DMS153 (cell line): Measurements from ENCODE around the gene SCAI.
"Not testable (repeated sequence)": the region's sequence is repeated elsewhere in the genome, so short reads cannot be mapped to it uniquely, and the experiment has no call there.

Experiments used
- DNase-seq: peaks from one replicate; lab custom pipeline; 2025; lab: John Stamatoyannopoulos, UW

Gene SCAI

DNA sequence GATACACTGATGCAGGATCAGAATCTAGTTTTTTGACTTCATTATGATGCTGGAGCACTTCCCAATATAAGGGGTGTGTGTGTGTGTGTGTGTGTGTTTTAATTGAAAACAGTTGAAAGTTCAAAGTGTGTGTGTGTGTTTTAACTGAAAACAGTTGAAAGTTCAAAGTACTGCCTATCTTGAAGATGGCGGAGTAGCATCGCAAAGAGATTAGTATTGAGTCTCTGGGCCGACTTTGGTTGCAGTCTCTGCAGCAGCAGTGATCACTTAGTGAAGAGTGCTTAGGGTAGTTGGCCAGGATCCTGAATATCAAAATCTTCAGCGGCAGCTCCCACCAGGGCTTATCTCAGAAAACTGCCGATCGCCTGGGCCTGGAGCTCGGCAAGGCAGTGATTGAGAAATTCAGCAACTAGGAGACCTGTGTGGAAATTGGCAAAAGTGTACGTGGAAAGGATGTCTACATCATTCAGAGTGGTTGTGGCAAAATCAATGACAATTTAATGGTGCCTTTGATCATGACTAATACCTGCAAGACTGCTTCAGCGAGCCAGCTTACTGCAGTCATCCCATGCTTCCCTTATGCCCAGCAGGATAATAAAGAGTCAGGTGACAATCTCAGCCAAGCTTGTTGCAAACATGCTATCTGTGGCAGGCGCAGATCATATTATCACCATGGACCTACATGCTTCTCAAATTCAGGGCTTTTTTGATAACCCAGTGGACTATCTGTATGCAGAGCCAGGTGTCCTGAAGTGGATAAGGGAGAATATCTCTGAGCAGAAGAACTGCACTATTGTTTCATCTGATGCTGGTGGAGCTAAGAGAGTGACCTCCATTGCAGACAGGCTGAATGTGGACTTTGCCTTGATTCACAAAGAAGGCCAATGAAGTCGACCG is 7.3 kb upstream of the SCAI start:
- no peak for DNase-seq

DNA sequence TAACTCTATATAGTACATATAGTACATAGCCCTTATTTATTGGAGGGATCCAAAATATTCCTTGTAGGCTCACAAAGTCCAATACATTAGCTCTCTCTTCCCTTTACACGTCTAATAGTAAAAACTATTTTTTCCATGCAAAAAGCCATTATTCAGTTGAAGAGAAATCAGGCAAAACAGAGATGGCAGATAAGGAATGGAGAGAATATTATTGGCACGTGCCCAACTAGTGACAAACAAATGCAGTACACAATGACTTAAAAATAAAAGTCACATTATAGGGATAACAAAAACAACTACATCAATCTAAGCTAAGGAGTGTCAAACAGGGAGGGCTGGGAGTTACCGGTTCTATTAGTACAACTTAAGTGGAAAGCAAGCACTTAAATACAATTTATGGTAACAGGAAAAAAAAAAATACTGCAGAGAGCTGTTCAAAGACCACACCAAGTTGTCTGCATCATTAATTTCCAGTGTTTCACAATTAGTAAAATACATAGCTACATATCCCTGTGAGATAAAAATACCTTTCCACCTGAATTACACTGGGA is 4.1 kb upstream of the SCAI start:
- no peak for DNase-seq

GRCh38 chr9:125146247-125146646 is 2.9 kb upstream of the SCAI start:
- DNase-seq = no peak

DNA sequence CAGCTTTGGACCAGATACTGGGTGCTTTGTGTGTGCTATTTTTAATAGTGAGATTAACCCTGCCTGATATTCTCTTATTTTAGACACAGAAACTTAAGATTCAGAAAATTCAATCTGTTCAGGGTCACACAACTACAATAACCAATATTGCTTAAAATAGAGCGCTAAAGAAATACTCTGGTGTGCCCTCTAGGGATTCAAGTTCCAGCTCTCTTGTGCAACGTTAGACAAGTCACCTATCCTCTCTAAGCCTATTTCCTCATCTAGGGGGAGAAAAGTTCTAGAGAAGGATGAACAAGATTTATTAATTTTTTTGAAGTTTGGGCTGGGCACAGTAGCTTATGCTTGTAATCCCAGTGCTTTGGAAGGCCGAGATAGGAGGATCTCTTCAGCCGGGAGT is 2.1 kb upstream of the SCAI start:
- no peak for DNase-seq

DNA sequence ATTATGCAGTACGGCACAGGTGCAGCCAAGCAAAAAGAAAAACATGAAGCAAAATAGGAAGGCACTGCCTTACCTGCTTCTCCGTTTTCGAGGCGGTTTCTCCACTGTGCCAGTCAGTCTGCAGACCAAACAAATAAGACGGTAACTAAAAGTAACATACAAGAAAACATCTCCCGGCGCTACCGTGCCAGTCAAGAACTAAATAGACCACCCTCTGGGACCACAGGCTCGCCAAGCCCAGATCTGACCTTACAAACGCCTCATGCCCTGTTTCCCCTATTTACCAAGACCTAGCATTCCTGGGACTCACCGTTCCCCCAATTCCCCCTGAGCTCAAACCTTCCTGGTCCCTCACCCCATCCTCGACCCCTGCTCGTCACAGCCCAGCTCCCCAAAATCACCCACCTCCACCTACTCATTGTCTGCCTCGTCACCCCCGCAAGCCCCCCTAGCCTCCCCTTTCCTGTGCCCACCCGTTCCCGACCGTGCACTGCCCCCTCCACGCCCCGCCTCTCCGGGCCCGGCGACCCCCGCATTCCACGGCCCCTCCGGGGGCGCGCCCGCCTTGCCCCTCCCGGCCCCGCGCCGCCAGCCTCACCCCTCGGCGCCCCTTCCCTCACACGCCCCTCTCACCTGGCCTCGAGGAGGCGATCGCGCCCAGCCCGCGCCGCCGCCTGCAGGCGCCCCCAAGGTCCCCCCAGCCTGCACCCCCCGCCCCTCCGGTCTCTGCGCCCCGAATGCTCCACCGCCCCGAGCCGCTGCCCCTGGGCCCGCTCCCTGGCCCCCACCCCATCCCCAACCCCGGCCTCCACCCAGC is 560 bp downstream of the SCAI start:
- DNase-seq = no peak

- no peak for DNase-seq
Measured at GRCh38 chr9:125141751-125142150, 1.6 kb downstream of the SCAI start.

GRCh38 chr9:125141251-125141650 is 2.1 kb downstream of the SCAI start:
- DNase-seq = no peak

DNA sequence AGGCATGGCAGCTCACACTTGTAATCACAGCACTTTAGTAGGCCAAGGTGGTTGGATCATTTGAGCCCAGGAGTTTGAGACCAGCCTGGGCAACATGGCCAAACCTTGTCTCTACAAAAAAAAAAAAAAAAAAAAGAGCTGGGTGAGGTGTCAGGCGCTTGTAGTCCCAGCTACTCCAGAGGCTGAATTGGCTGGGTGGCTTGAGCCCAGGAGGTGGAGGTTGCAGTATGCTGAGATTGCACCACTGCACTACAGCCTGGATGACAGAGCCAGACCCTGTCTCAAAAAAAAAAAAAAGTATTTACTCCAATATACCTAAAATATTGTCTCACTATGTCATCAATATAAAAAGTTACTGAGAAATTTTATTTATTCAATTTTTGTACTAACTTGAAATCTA is 2.8 kb downstream of the SCAI start:
- DNase-seq = no peak

DNA sequence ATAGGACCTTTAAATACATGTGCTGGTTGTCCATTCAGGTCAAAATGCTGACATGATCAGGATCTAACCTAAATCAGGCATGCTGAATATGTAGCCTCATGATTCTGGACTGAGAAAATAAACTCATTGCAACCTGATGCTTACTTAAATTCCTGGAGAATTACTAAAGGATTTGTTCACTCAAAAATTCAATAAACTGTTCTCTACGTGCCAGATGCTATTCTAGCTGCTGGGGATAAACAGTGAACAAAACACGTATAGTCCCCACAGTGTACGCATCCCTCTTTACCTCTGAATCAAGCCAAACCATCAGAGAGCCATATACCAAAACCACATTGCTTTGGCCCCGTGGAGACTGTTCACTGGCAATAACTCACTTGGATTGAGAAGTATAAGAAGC is 6.1 kb downstream of the SCAI start:
- DNase-seq = no peak

DNA sequence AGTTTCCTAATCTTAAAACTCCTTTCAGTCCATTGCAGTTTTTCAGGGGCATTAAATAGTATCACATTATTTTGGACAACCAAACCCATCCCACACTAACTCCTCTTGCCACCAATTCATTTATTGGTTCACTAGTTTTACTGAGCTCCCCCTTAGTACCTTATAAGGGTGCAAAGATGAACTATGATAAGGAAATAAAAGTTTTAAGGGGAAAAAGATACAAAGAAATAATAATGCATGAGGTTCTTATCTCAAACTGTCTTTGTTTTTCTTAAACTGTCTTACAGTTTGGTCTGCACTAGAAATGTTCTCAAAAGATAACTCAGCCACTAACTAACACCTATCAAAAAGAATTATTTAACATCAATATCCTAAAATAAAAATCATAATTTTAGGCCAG is 8.4 kb downstream of the SCAI start:
- DNase-seq = no peak

- DNase-seq = no peak
Measured at GRCh38 chr9:125133403-125134329, 9.7 kb downstream of the SCAI start.

DNA sequence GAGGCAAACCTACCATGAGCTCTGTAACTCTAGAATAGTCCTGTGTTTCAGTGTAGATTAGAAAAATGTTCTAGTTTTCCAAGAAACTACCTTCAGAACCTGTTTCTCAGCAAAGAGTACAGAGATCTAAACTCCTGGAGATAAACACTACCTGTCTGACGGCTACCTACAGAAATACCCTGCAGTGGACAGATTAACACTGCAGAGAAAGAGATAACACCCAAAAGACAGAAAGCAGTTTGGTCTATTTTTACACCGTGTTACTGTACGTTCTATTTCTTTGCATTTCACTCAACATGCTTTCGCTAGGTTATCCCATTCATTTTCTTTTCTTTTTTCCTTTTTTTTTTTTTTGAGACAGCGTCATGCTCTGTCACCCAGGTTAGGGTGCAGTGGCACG is 11.6 kb downstream of the SCAI start:
- DNase-seq = no peak

DNA sequence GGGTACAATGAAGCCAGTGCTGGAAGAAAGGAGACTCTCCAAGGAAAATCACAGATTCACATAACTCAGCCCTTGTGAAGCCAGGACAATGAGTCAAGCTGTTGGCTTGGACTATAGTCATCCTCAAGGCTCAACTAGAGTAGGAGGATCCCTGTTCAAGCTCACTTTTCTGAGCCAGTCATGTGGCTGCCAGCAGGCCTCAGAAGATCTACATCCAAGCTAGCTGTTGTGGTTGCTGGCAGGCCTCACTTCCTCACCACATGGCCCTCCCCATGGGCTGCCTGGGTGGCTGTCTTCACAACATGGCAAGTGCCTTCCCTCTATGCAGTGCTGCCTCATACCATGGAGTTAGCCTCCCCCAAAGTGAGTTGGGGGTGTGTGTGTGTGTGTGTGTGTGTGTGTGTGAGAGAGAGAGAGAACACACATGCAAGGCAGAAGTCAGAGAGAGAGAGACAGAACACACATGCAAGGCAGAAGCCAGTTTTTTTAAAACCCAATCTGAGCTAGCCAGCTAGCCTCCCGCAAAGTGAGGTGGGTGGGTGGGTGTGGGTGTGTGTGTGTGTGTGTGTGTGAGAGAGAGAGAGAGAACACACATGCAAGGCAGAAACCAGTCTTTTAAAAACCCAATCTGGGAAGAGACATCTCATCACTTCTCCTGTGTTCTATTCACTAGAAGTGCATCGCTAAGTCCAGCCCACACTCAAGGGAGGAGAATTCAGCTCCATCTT is 17.1 kb downstream of the SCAI start:
- DNase-seq = no peak

- DNase-seq = no peak
Measured at GRCh38 chr9:125125523-125125922, 17.8 kb downstream of the SCAI start.

DNA sequence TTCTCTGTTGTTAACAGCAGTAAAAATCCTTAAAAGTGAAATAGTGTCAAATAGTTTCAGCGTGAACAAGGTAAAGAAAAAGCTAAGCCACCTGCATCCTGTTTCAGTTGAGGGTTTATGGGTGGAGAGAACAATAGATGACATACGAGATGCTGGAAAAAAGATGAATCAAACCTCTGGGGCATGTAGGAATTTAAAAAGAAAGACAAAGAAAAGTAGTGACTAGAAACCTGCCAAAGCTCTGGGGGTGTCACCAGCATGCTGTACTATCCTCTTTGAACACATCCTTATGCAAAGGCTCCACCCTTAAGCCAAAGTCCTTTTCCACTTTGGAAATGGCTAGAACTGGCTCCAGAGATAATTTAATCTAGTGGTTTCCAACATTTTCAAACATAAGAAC is 22.2 kb downstream of the SCAI start:
- DNase-seq = peak; percentile 26

GRCh38 chr9:125119643-125120286 is 23.6 kb downstream of the SCAI start:
- DNase-seq = no peak

GRCh38 chr9:125118696-125119095 is 24.6 kb downstream of the SCAI start:
- DNase-seq = not testable (repeated sequence)

DNA sequence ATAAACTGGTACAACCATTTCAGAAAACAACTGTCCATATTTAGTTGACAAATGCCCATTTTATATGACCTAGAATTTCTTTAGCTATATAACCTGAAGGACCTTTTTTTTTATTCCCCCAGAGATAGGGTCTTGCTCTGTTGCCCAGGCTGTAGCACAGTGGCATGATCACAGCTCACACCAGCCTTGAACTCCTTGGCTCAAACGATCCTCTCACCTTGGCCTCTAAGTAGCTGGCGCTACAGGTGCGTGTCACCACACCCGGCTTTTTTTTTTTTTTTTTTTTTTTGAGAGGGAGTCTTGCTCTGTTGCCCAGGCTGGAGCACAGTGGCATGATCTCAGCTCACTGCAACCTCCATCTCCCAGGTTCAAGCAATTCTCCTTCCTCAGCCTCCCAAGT is 28.8 kb downstream of the SCAI start:
- not testable (repeated sequence) for DNase-seq

GRCh38 chr9:125110464-125110863 is 32.9 kb downstream of the SCAI start:
- DNase-seq = no peak

DNA sequence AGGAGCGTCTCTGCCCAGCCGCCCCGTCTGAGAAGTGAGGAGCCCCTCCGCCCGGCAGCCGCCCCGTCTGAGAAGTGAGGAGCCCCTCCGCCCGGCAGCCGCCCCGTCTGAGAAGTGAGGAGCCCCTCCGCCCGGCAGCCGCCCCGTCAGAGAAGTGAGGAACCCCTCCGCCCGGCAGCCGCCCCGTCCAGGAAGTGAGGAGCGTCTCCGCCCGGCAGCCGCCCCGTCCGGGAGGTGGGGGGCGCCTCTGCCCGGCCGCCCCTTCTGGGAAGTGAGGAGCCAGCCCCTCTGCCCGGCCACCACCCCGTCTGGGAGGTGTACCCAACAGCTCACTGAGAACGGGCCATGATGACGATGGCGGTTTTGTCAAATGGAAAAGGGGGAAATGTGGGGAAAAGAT is 34.8 kb downstream of the SCAI start:
- DNase-seq = not testable (repeated sequence)
